H9 (cell line): Measurements from ENCODE around the gene HTR3A. TPM values are rescaled to one million over a fixed set of nuclear protein-coding genes. Genes with fewer than 3 reads are reported as not detected.

ENCODE experiments used
- DNase-seq: peaks from one replicate; pipeline ENCODE4 v3.0.0-alpha.2; 2017
- H2AFZ ChIP-seq: one replicate; pipeline ENCODE4 v1.6.1; 2013; ENCODE audit warnings: mild to moderate bottlenecking, low read length, control low read depth, moderate library complexity
- H2AK5ac ChIP-seq: 2 replicates; pipeline ENCODE4 v1.6.1; 2013; ENCODE audit warnings: low read length, control low read depth, mixed read lengths; ENCODE audit not compliant: insufficient read length
- H2BK120ac ChIP-seq: one replicate; pipeline ENCODE4 v1.6.1; 2013; ENCODE audit warnings: low read depth, mild to moderate bottlenecking, low read length, control low read depth, inconsistent platforms; ENCODE audit not compliant: poor library complexity, severe bottlenecking
- H2BK12ac ChIP-seq: 2 replicates; pipeline ENCODE4 v1.6.1; 2013; ENCODE audit warnings: low read length, control low read depth, mixed read lengths, low read depth; ENCODE audit not compliant: insufficient read length
- H2BK15ac ChIP-seq: 2 replicates; pipeline ENCODE4 v1.6.1; 2013; ENCODE audit warnings: low read depth, low read length, control low read depth
- H2BK20ac ChIP-seq: one replicate; pipeline ENCODE4 v1.6.1; 2013; ENCODE audit warnings: low read depth, mild to moderate bottlenecking, low read length, control low read depth, inconsistent platforms; ENCODE audit not compliant: poor library complexity, severe bottlenecking
- H2BK5ac ChIP-seq: 2 replicates; pipeline ENCODE4 v1.6.1; 2013; ENCODE audit warnings: low read length, control low read depth, mixed read lengths; ENCODE audit not compliant: insufficient read length
- H3K14ac ChIP-seq: 2 replicates; pipeline ENCODE4 v1.6.1; 2013; ENCODE audit warnings: low read length, control low read depth; ENCODE audit not compliant: insufficient read depth
- H3K18ac ChIP-seq: 2 replicates; pipeline ENCODE4 v1.6.1; 2013; ENCODE audit warnings: low read depth, mild to moderate bottlenecking, mixed read lengths, low read length, control low read depth; ENCODE audit not compliant: insufficient read length
- H3K23ac ChIP-seq: 2 replicates; pipeline ENCODE4 v1.6.1; 2013; ENCODE audit warnings: low read length, control low read depth, mixed read lengths, low read depth; ENCODE audit not compliant: insufficient read length
- H3K23me2 ChIP-seq: 2 replicates; pipeline ENCODE4 v1.6.1; 2013; ENCODE audit warnings: low read depth, mild to moderate bottlenecking, mixed read lengths, low read length, control low read depth; ENCODE audit not compliant: insufficient read length, poor library complexity, severe bottlenecking
- H3K27ac ChIP-seq: 2 replicates; pipeline ENCODE4 v1.5.1; 2013; ENCODE audit warnings: low read length, control low read depth, mixed read lengths, low read depth; ENCODE audit not compliant: insufficient read length
- H3K27me3 ChIP-seq: 2 replicates; pipeline ENCODE4 v1.6.1; 2013; ENCODE audit warnings: low read length, control low read depth, inconsistent platforms; ENCODE audit not compliant: insufficient read depth
- H3K4ac ChIP-seq: 2 replicates; pipeline ENCODE4 v1.6.1; 2013; ENCODE audit warnings: low read depth, mild to moderate bottlenecking, control low read depth, inconsistent platforms, low read length, moderate library complexity
- H3K4me1 ChIP-seq: 2 replicates; pipeline ENCODE4 v1.6.1; 2013; ENCODE audit warnings: low read length, control low read depth, inconsistent platforms; ENCODE audit not compliant: insufficient read depth
- H3K4me2 ChIP-seq: 2 replicates; pipeline ENCODE4 v1.6.1; 2013; ENCODE audit warnings: low read length, control low read depth, mixed read lengths; ENCODE audit not compliant: insufficient read length, insufficient read depth
- H3K56ac ChIP-seq: 2 replicates; pipeline ENCODE4 v1.6.1; 2013; ENCODE audit warnings: low read depth, mild to moderate bottlenecking, mixed read lengths, low read length, control low read depth; ENCODE audit not compliant: insufficient read length
- H3K79me1 ChIP-seq: 2 replicates; pipeline ENCODE4 v1.6.1; 2013; ENCODE audit warnings: low read depth, mild to moderate bottlenecking, moderate library complexity, low read length, control low read depth, inconsistent platforms; ENCODE audit not compliant: insufficient read depth, poor library complexity, severe bottlenecking
- H3K79me2 ChIP-seq: 2 replicates; pipeline ENCODE4 v1.6.1; 2013; ENCODE audit warnings: low read length, control low read depth, inconsistent platforms; ENCODE audit not compliant: insufficient read depth
- H3K9ac ChIP-seq: 2 replicates; pipeline ENCODE4 v1.6.1; 2013; ENCODE audit warnings: low read length, control low read depth, mixed read lengths; ENCODE audit not compliant: insufficient read length; ENCODE audit errors: extremely low read depth
- H3K9me3 ChIP-seq: one replicate; pipeline ENCODE4 v1.6.1; 2013; ENCODE audit warnings: low read depth, low read length, inconsistent platforms; ENCODE audit not compliant: control insufficient read depth
- H3T11ph ChIP-seq: one replicate; pipeline ENCODE4 v1.6.1; 2013; ENCODE audit warnings: mild to moderate bottlenecking, low read length, control low read depth, inconsistent platforms
- H4K20me1 ChIP-seq: one replicate; pipeline ENCODE4 v1.6.1; 2013; ENCODE audit not compliant: control insufficient read depth, insufficient read length, insufficient read depth
- H4K5ac ChIP-seq: 2 replicates; pipeline ENCODE4 v1.6.1; 2013; ENCODE audit warnings: low read depth, mild to moderate bottlenecking, mixed read lengths, low read length, control low read depth; ENCODE audit not compliant: insufficient read length
- H4K8ac ChIP-seq: replicated peaks from 2 replicates; pipeline ENCODE4 v1.6.1; 2013; ENCODE audit warnings: low read length, control low read depth, mixed read lengths, low read depth; ENCODE audit not compliant: insufficient read length
- H4K91ac ChIP-seq: 2 replicates; pipeline ENCODE4 v1.6.1; 2013; ENCODE audit warnings: low read depth, mild to moderate bottlenecking, moderate library complexity, mixed read lengths, low read length, control low read depth; ENCODE audit not compliant: insufficient read length
- H3K27ac Mint-ChIP-seq, 3 experiments: 2 replicates in 2 of 3; 3 replicates in 1 of 3; pipeline ENCODE4 v1.8.0; 2020 to 2021; ENCODE audit warnings: mixed read lengths in 3 of 3, mild to moderate bottlenecking in 1 of 3, moderate library complexity in 1 of 3
- H3K27me3 Mint-ChIP-seq: 2 replicates; pipeline ENCODE4 v1.8.0; 2021; ENCODE audit warnings: low read depth, mild to moderate bottlenecking, moderate library complexity, mixed read lengths
- H3K36me3 Mint-ChIP-seq, 3 experiments: 2 replicates in 2 of 3; 3 replicates in 1 of 3; pipeline ENCODE4 v1.8.0; 2020 to 2021; ENCODE audit warnings: low read depth in 3 of 3, mixed read lengths in 3 of 3; ENCODE audit not compliant: insufficient read depth in 1 of 3
- H3K4me1 Mint-ChIP-seq, 2 experiments: 2 replicates each; pipeline ENCODE4 v1.8.0; 2020; ENCODE audit warnings: mixed read lengths in 2 of 2
- H3K4me3 Mint-ChIP-seq, 2 experiments: 2 replicates in 1 of 2; 3 replicates in 1 of 2; pipeline ENCODE4 v1.8.0; 2020 to 2021; ENCODE audit warnings: mild to moderate bottlenecking in 2 of 2, mixed read lengths in 2 of 2, moderate library complexity in 1 of 2
- H3K9me3 Mint-ChIP-seq, 2 experiments: 2 replicates in 1 of 2; 3 replicates in 1 of 2; pipeline ENCODE4 v1.8.0; 2020; ENCODE audit warnings: mild to moderate bottlenecking in 2 of 2, mixed read lengths in 2 of 2, moderate library complexity in 1 of 2
- CTCF ChIP-seq: fragments of 200-600 bp; sonication (generic); conservative IDR thresholded peaks from 3 replicates; pipeline ENCODE4 v1.8.0; 2021; ENCODE audit warnings: antibody characterized with exemption, mild to moderate bottlenecking
- WGBS: extraction: QIAGEN DNeasy Blood & Tissue Kit; methylation state at CpG from one replicate; pipeline ENCODE4 v1.1.7; 2013; ENCODE audit warnings: missing lambda C conversion rate, low lambda C conversion rate, mixed read lengths; ENCODE audit not compliant: insufficient read length; ENCODE audit errors: extremely low coverage; 5-methylcytosine and 5-hydroxymethylcytosine counted together
- total RNA-seq: library from RNA; stranded (reverse); gene quantifications from 2 replicates; pipeline ENCODE4 v1.2.1, GENCODE V29; 2021

Gene HTR3A
- total RNA-seq, 1 experiment from 2014 or later: 4.1 TPM

- no peaks in the 10 kb centered on the region for H3K27me3 ChIP-seq
- H3K4me1 ChIP-seq: no peaks in the 10 kb centered on the region
- Mint-ChIP-seq H3K27me3 (peaks cover 19% of the 10 kb centered on the region), H3K27ac (no peak overlapping the region), H3K4me1 (peaks cover 0 to 6% of the 10 kb centered on the region in 2 experiments; a peak in 1 of 4 replicates), H3K9me3 (no peaks in the 10 kb centered on the region; a peak in 1 of 5 replicates), H3K36me3 (no peaks in the 10 kb centered on the region; a peak in 1 of 7 replicates), H3K4me3 (no peak overlapping the region)
- H3K4ac ChIP-seq: no peak overlapping the region
- no CpG with 5 or more reads among the region's 11 CpGs for WGBS
- no peak overlapping the region for H2AK5ac ChIP-seq
- no peaks in the 10 kb centered on the region for H3K79me1 ChIP-seq
- H3K79me2 ChIP-seq: no peaks in the 10 kb centered on the region
- no peak overlapping the region for H3K9ac ChIP-seq
- H3K23ac ChIP-seq: no peak overlapping the region
- no peak overlapping the region for H3K27ac ChIP-seq
- TF ChIP-seq CTCF: no peak
- no peak overlapping the region for H2BK12ac ChIP-seq
- no peak overlapping the region for H3T11ph ChIP-seq
- no peaks in the 10 kb centered on the region for H3K9me3 ChIP-seq
- no peak overlapping the region for H4K8ac ChIP-seq
- H2BK120ac ChIP-seq: no peak overlapping the region
- H3K18ac ChIP-seq: no peak overlapping the region
- H2BK15ac ChIP-seq: no peak overlapping the region
- no peak for DNase-seq
- H3K23me2 ChIP-seq: no peaks in the 10 kb centered on the region
- no peak overlapping the region for H2BK5ac ChIP-seq
- H4K5ac ChIP-seq: no peak overlapping the region
- no peak overlapping the region for H2AFZ ChIP-seq
- H3K4me2 ChIP-seq: no peak overlapping the region
- no peaks in the 10 kb centered on the region for H4K20me1 ChIP-seq
- H4K91ac ChIP-seq: no peak overlapping the region
- no peak overlapping the region for H3K56ac ChIP-seq
- no peak overlapping the region for H3K14ac ChIP-seq
- no peak overlapping the region for H2BK20ac ChIP-seq
Measured at GRCh38 chr11:114027391-114027790, 52.5 kb downstream of the HTR3A start.
